Left kidney (tissue), 2 donors: ENCODE data around the gene CNTNAP3B. TPM values are rescaled to one million over a fixed set of nuclear protein-coding genes. Genes with fewer than 3 reads are reported as not detected.
"Not testable (repeated sequence)": the region's sequence is repeated elsewhere in the genome, so short reads cannot be mapped to it uniquely, and the experiment has no call there.

Experiments used
- DNase-seq: peaks from one replicate; pipeline ENCODE4 v3.0.0-alpha.2; 2013
- polyA plus RNA-seq: library from polyadenylated mRNA; unstranded; fragments of 120-200 nt; gene quantifications from one replicate; pipeline ENCODE4 v1.2.1, GENCODE V29; 2013; ENCODE audit not compliant: insufficient read length

CNTNAP3B gene
- polyA plus RNA-seq, 1 donor: 17.5 TPM

DNA sequence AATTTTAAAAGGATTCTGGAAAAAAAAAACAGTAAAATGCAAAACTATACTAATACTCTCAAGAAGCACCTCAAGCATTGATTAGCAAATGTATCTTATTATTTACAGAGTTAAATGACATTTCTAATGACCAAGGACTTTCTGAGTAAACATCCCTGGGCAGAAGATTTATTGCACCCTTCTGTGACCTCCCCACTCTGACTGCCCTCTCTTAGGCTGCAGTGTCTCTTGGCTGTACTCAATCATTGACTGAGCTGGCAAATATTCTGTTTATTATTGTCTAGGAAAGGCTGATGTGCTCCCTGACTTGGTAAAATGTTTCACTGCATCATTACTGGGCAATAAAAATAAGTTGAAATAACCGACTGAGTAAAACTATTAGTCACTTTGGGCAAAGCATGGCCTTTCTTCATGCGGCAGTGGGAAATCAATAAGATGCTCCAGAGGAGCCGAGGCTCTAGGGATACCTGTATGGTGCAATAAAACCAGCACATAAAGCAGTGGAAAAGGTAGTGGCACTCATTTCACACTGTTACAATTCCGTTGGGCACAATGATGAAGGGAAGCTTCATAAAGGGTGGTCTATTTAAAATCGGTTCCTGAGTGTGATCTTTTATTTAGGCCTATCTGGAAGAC lies 151.1 kb downstream of the CNTNAP3B start:
- DNase-seq: not testable (repeated sequence)

GRCh38 chr9:41974906-41975305 lies 154.3 kb downstream of the CNTNAP3B start:
- not testable (repeated sequence) for DNase-seq

GRCh38 chr9:41953007-41953406 lies 176.2 kb downstream of the CNTNAP3B start:
- not testable (repeated sequence) for DNase-seq

- not testable (repeated sequence) for DNase-seq
Measured at GRCh38 chr9:41941738-41942137, 187.5 kb downstream of the CNTNAP3B start.

GRCh38 chr9:41938143-41938542 lies 191.1 kb downstream of the CNTNAP3B start:
- DNase-seq: not testable (repeated sequence)

DNA sequence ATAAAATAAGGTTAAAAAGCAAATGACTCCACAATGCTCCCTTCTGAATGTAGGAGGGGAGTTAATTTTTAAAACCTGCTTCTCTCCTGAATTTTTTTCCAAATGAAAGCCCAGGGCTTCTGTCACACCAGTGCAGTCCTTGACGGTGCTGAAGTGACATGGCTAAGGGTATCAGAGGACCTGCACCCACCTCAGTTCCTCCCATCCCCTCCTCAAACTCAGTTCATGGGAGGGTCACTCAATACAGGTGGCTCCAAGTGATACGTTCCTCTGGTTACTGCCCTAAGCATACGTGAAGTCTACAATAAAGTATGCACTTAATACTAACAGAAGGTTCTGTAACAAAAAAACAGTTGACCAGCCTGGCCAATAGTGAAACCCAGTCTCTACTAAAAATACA lies 193.5 kb downstream of the CNTNAP3B start:
- DNase-seq: not testable (repeated sequence)

GRCh38 chr9:41929172-41929571 lies 200.1 kb downstream of the CNTNAP3B start:
- DNase-seq: not testable (repeated sequence)

DNA sequence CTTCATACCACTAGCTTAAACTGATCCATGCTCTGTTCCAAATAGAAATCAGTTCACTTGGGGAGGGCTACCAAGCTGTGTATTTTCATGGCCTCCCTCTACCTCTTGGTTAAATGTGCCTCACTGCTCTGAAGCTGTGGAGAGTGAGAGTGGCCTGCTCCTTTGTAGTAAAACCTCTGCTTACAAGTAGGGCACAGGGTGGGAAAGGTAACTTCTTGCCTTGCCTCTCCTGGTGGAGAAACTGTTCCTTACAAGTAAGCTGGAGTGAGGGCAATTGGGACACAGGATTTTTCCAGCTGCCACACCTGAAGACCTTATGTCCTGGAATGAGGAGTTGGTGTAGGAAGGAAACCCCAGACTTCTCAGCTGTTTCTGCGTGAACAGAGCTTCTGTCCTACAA lies 211.9 kb downstream of the CNTNAP3B start:
- not testable (repeated sequence) for DNase-seq

- DNase-seq: not testable (repeated sequence)
Measured at GRCh38 chr9:41905488-41905887, 223.7 kb downstream of the CNTNAP3B start.

GRCh38 chr9:41902762-41903161 lies 226.5 kb downstream of the CNTNAP3B start:
- not testable (repeated sequence) for DNase-seq

DNA sequence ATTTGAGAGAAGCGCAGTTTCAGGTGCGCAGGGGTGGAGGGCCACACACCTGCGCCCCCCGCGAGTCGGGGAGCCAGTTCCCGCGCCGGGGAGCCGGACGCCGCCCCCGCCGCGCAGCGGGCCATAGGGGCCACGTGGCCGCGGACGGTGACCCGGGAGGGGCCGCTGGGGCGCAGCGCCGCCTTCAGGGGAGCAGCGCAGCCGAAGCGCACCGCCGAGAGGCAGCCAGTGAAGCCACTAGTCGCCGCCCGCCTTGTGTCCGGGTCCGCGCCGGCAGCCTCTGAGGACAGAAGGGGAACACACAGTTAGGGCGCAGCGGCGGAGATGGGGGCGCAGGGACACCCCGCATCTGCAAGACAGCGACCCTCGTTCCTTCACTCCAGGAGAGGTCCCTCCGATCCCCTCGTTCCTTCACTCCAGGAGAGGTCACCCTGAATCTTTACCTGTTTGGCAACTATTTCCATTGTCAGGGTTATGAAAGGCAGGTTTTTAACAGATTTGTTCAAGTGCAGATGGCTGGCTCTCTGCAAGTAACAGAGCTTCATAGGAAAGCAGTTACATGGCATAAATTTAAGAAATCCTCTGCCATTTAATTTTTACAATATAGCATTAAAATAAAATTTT lies 230.4 kb downstream of the CNTNAP3B start:
- DNase-seq: not testable (repeated sequence)

DNA sequence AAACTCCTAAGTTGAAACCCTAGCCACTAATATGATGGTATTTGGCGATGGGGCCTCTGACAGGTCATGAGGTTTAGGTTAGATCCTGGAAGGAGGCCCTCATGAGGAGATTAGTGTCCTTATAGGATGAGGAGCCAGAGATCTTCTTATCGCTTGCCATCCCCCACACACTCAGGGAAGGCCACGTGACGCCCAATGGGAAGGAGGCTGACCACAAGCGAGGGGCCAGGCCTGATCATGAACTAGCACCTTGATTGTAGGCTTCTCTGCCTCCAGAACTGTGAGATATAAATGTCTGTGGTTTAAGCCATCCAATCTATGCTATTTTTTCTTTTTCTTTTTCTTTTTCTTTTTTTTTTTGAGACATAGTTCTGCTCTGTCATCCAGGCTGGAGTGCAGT lies 254.7 kb downstream of the CNTNAP3B start:
- not testable (repeated sequence) for DNase-seq

- DNase-seq: not testable (repeated sequence)
Measured at GRCh38 chr9:41855422-41855821, 273.8 kb downstream of the CNTNAP3B start.

DNA sequence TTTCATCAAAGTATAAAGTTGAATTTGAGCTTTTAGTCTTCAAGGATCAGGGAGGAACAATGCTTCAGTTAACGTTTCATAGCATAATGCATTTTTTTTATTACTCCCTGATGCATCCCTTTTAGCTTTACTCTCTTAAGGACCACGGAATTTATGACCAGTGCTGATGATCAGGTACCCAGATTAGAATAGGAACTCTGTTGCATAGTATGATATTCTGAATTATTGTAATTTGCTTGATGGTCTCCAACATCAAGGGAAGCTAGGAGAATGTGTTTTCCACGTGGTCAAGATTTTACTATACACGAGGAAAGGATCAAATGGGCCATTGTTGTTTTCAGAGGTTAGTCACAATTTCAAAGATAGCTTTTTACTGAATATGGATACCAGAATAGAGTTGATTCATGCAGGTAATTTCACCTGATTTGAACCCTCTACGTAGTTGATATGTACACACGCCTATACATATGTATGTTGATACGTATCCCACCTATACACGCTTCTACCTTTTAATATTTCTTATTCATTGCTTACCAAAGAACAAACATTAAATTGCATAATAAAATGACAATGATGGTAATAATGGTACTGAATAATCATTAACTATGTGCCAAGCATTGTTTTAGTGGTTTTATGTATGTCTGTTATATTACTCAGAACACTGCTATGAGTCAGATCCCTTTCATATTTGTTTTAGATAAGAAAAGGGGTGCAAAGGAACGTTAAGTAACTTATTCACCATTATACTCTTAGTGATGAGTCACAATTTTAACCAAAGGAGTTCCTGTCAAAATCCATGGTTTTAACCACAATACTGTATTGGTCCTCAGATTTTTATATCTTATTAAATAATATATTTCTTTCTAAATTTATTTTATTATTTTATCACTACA lies 277.1 kb downstream of the CNTNAP3B start:
- DNase-seq: not testable (repeated sequence)

GRCh38 chr9:41847829-41848228 lies 281.4 kb downstream of the CNTNAP3B start:
- DNase-seq: not testable (repeated sequence)

Other genes starting within 250 kb of the CNTNAP3B start
- not detected for gene SPATA31A6, start 54.2 kb upstream of the CNTNAP3B start, polyA plus RNA-seq